ENCODE measurements around the gene GFAP. TPM values are rescaled to one million over a fixed set of nuclear protein-coding genes. Genes with fewer than 3 reads are reported as not detected.

GFAP gene
- total RNA-seq, 2 donors from 2014 or later: 0.62 TPM; not detected in 1

GRCh38 chr17:44881145-44881544 lies 34.2 kb downstream of the GFAP start:
- Histone ChIP-seq H3K4me3 (no peak overlapping the region), H3K9me3 (no peaks in the 10 kb centered on the region), H3K27ac (no peak overlapping the region), H3K4me1 (replicated peaks) (no peaks in the 10 kb centered on the region), H3K36me3 (peaks cover 5 to 31% of the 10 kb centered on the region in 2 donors), H3K27me3 (replicated peaks; ENCODE audit: insufficient read depth) (no peaks in the 10 kb centered on the region)
- no peak for DNase-seq (ENCODE audit: low spot score)
- intact Hi-C loops (cut with DNase I): no loop called here
- WGBS: 88% methylated on average over 4 of the region's 4 CpGs
- TF ChIP-seq POLR2A (IDR thresholded peaks at IDR 0.05): no peak

GRCh38 chr17:44880062-44880461 lies 35.2 kb downstream of the GFAP start:
- no peaks in the 10 kb centered on the region for H3K27me3 ChIP-seq (replicated peaks; ENCODE audit: insufficient read depth)
- TF ChIP-seq POLR2A (IDR thresholded peaks at IDR 0.05): no peak
- TF ChIP-seq CTCF (IDR thresholded peaks at IDR 0.05): no peak
- TF ChIP-seq POLR2AphosphoS5 (IDR thresholded peaks at IDR 0.05): no peak
- H3K9me3 ChIP-seq: no peaks in the 10 kb centered on the region
- intact Hi-C loops (cut with DNase I): no loop called here
- WGBS: 100% methylated on average over 2 of the region's 2 CpGs
- H3K4me1 ChIP-seq (replicated peaks): no peaks in the 10 kb centered on the region
- peaks cover 5 to 31% of the 10 kb centered on the region in 2 donors for H3K36me3 ChIP-seq
- H3K27ac ChIP-seq: no peak overlapping the region
- DNase-seq (ENCODE audit: low spot score): no peak
- H3K4me3 ChIP-seq: no peak overlapping the region

- no peak overlapping the region for H3K27ac ChIP-seq
- H3K36me3 ChIP-seq: peaks cover 0 to 25% of the 10 kb centered on the region in 2 donors
- no peaks in the 10 kb centered on the region for H3K9me3 ChIP-seq
- TF ChIP-seq POLR2A (IDR thresholded peaks at IDR 0.05): no peak
- no peak for TF ChIP-seq CTCF (IDR thresholded peaks at IDR 0.05)
- DNase-seq (ENCODE audit: low spot score): no peak
- intact Hi-C loops (cut with DNase I): no loop called here
- H3K4me1 ChIP-seq (replicated peaks): no peaks in the 10 kb centered on the region
- WGBS: 86% methylated on average over 6 of the region's 6 CpGs
- H3K4me3 ChIP-seq: no peak overlapping the region
- H3K27me3 ChIP-seq (replicated peaks; ENCODE audit: insufficient read depth): no peaks in the 10 kb centered on the region
These were observed 35.9 kb downstream of the GFAP start for GRCh38 chr17:44879376-44879775.

- no peaks in the 10 kb centered on the region for H3K9me3 ChIP-seq
- no peak overlapping the region for H3K4me3 ChIP-seq
- intact Hi-C loops (cut with DNase I): no loop called here
- WGBS: 40% methylated on average over 6 of the region's 6 CpGs
- no peaks in the 10 kb centered on the region for H3K4me1 ChIP-seq (replicated peaks)
- no peaks in the 10 kb centered on the region for H3K27me3 ChIP-seq (replicated peaks; ENCODE audit: insufficient read depth)
- peaks cover 0 to 19% of the 10 kb centered on the region in 2 donors for H3K36me3 ChIP-seq
- no peak for DNase-seq (ENCODE audit: low spot score)
- no peak for TF ChIP-seq POLR2A (IDR thresholded peaks at IDR 0.05)
- peak in 3 of 4 experiments; percentile 41 to 51 (median 47) for TF ChIP-seq CTCF (IDR thresholded peaks at IDR 0.05)
- no peak overlapping the region for H3K27ac ChIP-seq
These were observed 36.6 kb downstream of the GFAP start for GRCh38 chr17:44878627-44879221.

- H3K9me3 ChIP-seq: no peaks in the 10 kb centered on the region
- H3K36me3 ChIP-seq: peaks cover 0 to 8% of the 10 kb centered on the region in 2 donors
- TF ChIP-seq CTCF (IDR thresholded peaks at IDR 0.05): no peak
- 68% methylated on average over 5 of the region's 5 CpGs for WGBS
- H3K27ac ChIP-seq: no peak overlapping the region
- no peak overlapping the region for H3K4me3 ChIP-seq
- H3K27me3 ChIP-seq (replicated peaks; ENCODE audit: insufficient read depth): no peaks in the 10 kb centered on the region
- intact Hi-C loops (cut with DNase I): no loop called here
- H3K4me1 ChIP-seq (replicated peaks): no peaks in the 10 kb centered on the region
- DNase-seq (ENCODE audit: low spot score): no peak
These were observed 38.2 kb downstream of the GFAP start for GRCh38 chr17:44877121-44877520.
